ENCODE measurements around the gene OSBPL3.
A peak's percentile ranks its signal among the peaks of the same experiment; 100 is the strongest.
"Not testable (repeated sequence)": the region's sequence is repeated elsewhere in the genome, so short reads cannot be mapped to it uniquely, and the experiment has no call there.

OSBPL3 gene
- total RNA-seq, result 72.1 to 93.7 (median 83.9) reads per million in 4 donors

- DNase-seq, result peak; percentile 90 to 98 (median 95)
These were observed at the start of gene OSBPL3 for GRCh38 chr7:24979863-24980533. OSBPL3 (minus strand) TSS chr7:24980178; CDS start chr7:24892472, 87,706 bp downstream.

DNA sequence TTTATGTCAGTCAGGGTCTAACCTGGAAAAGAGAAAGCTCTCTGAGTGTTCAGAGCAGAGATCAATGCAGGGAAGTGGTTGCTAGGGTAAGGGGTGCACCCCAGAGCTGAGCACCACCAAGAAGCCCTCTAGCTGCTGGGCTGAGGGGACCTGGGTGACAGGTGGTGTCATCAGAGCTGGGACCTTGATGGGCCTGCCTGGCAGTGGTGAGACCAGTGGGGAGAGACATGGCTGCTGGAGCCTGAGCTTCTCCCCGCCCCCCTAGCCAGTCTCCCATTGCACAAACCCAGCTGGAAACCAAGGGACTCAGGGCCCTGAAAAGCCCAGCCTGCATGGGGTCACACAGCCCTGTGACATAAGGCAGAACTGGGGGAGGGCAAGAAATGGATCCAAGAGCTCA is 49.1 kb upstream of the OSBPL3 start:
- no peak for DNase-seq

DNA sequence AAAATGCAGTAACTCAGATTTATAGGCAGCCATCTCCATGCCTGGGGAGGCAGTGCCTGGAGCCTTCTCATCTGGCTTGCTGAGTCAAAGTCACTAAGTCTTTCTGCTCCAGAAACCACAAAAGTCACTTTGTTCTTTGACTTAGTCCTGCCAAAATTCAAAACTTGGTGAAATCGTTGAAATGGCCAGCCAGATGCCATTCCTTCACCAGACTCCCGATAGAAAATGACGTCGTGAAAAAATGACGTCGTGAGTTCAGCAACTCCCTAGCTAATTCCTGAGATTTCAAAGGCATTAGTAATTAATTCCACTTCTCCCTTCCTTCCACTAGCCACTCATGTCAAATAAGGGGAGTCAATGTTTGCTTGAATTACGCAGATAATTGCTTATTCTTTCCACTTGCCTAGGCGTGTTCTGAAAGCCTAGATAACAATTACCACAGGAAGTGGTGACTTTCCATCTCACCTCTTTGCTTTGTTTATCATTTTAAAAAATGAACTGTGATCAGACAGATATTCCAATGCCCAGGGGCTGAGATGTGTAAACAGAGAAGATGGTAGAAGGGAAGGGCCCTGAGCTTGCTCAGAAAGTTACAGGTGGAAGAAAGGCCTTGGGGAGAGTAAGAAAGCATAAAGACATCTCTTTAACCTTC is 48.5 kb upstream of the OSBPL3 start:
- DNase-seq, result peak in 2 of 5 donors; percentile 13 to 67

- DNase-seq, result no peak
These were observed 46.2 kb upstream of the OSBPL3 start for GRCh38 chr7:25026156-25026555.

- DNase-seq, result no peak
These were observed 45.3 kb upstream of the OSBPL3 start for GRCh38 chr7:25025218-25025671.

DNA sequence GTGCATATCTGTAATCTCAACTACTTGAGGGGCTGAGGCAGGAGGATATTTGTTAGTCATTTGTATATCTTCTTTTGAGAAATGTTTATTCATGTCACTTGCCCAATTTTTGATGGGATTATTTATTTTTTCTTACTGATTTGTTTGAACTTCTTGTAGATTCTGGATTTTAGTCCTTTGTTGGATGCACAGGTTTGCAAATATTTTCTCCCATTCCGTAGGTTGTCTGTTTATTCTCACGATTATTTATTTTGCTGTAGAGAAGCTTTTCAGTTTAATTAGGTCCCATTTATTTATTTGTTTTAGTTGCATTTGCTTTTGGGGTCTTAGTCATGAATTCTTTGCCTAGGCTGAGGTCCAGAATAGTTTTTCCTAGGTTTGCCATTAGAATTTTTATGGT is 44.1 kb upstream of the OSBPL3 start:
- no peak for DNase-seq

- DNase-seq, result not testable (repeated sequence)
These were observed 37.7 kb upstream of the OSBPL3 start for GRCh38 chr7:25017671-25018070.

- no peak for DNase-seq
These were observed 34.8 kb upstream of the OSBPL3 start for GRCh38 chr7:25014756-25015155.

DNA sequence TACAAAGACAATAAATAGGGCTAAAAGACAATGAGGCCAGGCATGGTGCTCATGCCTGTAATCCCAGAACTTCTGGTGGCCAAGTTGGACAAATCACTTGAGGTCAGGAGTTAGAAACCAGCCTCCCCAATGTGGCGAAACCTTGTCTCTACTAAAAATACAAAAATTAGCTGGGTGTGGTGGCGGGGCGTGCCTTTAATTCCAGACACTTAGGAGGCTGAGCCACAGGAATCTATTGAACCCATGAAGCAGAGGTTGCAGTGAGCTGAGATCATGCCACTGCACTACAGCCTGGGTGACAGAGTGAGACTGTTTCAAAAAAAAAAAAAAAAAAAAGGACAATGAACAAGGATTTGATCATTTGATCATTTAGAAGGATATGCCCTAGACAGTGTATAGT is 32.7 kb upstream of the OSBPL3 start:
- not testable (repeated sequence) for DNase-seq

GRCh38 chr7:25012254-25012653 is 32.3 kb upstream of the OSBPL3 start:
- no peak for DNase-seq

DNA sequence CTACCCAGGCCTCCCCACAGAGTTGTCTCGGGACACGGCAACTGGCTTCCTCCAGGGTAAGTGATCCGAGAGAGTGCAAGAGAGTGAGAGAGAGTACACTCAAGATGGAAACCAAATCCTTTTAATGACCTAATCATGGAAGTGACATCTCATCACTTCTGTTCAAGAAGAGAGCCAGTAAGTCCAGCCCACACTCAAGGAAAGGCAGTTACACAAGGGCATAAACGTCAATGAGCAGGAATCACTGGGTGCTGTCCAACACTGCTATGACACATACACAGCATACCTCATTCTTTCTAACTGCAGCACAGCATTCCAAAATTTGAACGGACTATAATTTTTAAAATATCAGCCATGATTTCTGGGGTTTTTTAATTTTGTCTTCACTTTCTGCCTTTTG is 29.3 kb upstream of the OSBPL3 start:
- DNase-seq, result no peak

- no peak for DNase-seq
These were observed 27.7 kb upstream of the OSBPL3 start for GRCh38 chr7:25007668-25008067.

DNA sequence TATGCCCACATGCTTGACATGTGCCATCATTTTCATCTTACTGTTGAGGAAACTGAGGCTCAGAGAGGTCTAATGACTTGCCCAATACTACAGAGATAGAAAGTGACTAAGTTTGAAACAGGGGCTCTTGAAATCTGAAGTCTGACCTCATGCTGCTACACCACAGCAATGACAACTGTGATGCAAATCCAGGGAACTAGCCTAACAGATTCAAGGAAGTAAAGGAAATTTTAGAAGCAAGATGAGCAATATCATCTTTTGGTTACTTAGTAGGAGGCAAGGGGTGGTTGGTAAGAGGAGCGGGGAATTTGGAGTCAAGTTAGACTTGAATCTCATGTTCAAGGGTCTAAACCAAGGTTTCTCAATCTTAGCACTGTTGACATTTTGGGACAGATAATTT is 26.3 kb upstream of the OSBPL3 start:
- DNase-seq, result no peak

DNA sequence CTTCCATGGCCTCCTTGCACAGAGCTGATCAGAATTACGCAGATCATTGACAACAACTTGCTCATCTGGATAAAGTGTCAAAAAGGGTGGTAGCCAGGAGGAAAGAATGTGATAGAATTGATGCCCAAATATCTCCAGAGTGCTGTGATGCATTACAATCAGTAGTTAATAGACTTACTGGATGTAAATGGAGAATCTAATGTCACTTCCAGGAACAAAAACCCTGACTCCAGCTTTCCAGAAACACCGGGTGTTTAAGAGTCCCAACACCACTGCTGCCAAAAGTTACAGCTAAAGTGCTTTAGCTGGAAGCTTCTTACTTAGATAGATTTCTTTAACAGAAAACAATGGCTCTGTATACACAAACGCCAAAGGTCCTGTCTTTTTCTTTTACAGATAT is 25.7 kb upstream of the OSBPL3 start:
- DNase-seq, result no peak

DNA sequence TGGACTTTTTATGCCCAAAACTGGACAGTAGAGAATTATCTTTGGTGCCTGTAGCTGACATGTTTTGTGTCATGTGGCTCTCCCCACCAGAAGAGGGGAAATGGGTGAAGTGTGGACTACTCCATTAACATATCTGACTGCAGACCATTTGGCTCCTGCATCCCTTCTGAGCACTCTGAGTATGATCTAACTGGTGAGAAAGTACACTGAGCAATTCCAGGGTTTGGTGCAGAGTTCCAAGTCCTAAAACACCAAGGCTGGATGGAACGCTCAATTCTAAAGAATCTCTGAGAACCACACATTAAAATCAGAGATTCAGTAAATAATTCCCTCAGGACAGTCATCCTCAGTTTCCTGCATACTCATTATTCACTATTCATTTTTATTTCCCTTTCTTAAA is 22.8 kb upstream of the OSBPL3 start:
- no peak for DNase-seq

- DNase-seq, result no peak
These were observed 15.5 kb upstream of the OSBPL3 start for GRCh38 chr7:24995466-24995865.

- DNase-seq, result no peak
These were observed 12.3 kb upstream of the OSBPL3 start for GRCh38 chr7:24992314-24992713.

GRCh38 chr7:24991353-24991752 is 11.4 kb upstream of the OSBPL3 start:
- DNase-seq, result no peak

GRCh38 chr7:24987331-24987842 is 7.4 kb upstream of the OSBPL3 start:
- no peak for DNase-seq

GRCh38 chr7:24982917-24983316 is 2.9 kb upstream of the OSBPL3 start:
- DNase-seq, result no peak

DNA sequence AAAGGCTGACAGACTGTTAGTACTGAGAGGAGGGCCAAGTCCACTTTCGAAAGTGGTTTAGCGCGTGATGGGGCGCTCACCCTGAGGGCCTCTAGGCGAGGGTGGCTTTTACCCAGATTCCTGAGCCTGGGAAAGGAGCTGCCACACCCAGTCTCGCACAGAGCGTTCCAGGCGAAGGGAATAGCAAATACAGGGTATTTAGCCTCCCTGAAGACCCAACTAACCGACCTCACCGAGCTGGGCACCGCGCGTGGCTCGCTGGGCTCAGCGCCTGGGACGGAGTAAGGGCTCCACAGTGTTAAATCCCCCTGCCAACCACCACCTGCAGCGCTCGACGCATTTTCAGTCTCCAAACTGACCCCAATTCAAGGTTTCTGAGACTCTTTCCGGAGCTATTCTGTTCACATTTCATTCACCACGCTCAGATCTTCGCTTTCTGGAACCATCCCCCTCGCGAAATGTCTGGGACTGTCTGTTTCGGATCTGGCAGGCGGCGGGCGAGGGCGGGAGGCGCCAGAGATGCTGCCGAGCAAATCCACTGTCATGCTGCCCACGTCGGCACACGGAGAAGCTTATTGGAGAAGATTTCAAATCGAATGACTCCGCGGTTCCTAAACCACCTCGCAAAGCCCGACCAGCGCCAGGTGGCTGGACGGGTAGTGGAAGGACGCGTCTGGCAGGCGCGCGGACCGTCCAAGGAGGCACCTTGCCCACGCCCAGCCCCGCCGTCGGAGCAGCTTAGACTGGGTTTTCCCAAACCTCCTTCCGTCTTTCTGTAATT is 1.4 kb upstream of the OSBPL3 start:
- peak; percentile 20 to 39 (median 37) for DNase-seq

GRCh38 chr7:24980534-24981170 is 674 bp upstream of the OSBPL3 start:
- peak in 1 of 5 donors; percentile 64 for DNase-seq

- DNase-seq, result peak; percentile 61 to 88 (median 73)
These were observed 512 bp downstream of the OSBPL3 start for GRCh38 chr7:24979470-24979862.
